SIG-M5 (cell line): Measurements from ENCODE around the gene SLC25A33.

ENCODE experiments used
- DNase-seq: peaks from one replicate; lab custom pipeline; 2025; lab: John Stamatoyannopoulos, UW

Gene SLC25A33

DNA sequence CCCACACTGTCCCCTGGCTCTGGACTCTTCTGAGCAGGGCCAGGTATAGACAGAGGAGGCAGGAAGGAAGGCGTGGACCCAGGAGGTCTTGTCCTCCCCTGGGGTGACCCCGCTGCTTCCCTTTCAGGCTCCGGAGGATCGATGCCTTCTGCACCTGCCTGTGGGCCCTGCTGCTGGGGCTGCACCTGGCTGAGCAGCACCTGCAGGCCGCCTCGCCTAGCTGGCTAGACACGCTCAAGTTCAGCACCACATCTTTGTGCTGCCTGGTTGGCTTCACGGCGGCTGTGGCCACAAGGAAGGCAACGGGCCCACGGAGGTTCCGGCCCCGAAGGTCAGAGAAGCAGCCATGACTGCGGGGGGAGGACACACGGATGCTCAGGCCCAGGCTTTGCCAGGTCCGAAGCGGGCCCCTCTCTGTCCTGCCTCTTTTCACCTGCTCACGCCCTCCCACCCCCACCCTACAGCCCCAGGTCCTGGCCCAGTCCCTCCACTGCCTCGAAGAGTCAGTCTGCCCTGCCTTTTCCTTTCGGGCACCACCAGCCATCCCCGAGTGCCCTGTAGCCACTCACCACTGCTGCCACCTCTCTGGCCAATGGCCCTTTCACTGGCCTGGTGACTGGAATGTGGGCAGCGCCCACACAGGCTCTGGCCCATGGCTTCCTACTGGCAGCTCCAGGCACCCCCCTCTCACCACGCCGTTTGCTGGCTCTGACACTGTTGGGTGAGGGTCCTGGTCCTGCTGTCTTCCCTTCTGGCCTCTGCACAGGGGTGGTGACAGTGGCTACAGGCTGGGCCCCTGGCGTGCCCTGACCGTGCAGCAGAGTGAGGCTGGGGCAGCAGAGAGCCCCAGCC is 62.9 kb downstream of the SLC25A33 start:
- no peak for DNase-seq

DNA sequence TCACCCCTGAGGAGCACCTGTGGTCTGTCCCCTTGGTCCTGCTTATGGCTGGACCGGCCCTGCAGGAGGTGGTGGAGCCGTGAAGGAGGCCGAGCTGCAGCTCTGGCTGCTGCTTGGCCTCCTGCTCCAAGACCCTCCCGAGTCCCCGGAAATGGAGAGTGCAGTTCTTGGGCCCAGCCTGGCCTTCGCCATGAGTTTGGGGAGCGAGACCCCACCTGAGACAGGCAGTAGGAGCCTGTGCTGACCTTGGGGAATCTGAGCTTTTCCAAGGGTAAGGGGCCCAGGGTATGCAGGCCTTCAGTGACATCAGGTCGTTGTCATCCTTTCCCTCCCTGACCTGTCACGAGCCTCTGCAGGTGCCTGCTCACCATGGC is 63.5 kb downstream of the SLC25A33 start:
- no peak for DNase-seq

DNA sequence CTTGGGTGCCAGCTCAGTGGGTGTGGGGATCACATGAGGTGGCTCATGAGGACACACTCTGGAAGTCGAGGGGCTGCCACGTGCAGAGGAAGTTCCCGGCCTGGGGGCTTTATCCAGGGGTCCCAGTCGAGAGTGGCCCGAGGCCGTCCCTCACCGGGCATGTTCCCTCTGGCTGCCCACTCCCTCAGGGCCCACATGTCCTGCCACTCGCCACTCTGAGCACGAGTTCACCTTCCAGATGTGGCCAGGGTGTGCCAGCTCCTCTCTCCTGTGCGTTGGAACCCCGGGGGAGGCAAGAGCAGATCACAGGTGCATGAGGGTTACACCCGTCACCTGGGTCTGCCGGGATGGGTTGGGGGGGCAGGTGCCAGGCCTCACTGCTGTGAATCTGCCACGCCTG is 64.0 kb downstream of the SLC25A33 start:
- no peak for DNase-seq

DNA sequence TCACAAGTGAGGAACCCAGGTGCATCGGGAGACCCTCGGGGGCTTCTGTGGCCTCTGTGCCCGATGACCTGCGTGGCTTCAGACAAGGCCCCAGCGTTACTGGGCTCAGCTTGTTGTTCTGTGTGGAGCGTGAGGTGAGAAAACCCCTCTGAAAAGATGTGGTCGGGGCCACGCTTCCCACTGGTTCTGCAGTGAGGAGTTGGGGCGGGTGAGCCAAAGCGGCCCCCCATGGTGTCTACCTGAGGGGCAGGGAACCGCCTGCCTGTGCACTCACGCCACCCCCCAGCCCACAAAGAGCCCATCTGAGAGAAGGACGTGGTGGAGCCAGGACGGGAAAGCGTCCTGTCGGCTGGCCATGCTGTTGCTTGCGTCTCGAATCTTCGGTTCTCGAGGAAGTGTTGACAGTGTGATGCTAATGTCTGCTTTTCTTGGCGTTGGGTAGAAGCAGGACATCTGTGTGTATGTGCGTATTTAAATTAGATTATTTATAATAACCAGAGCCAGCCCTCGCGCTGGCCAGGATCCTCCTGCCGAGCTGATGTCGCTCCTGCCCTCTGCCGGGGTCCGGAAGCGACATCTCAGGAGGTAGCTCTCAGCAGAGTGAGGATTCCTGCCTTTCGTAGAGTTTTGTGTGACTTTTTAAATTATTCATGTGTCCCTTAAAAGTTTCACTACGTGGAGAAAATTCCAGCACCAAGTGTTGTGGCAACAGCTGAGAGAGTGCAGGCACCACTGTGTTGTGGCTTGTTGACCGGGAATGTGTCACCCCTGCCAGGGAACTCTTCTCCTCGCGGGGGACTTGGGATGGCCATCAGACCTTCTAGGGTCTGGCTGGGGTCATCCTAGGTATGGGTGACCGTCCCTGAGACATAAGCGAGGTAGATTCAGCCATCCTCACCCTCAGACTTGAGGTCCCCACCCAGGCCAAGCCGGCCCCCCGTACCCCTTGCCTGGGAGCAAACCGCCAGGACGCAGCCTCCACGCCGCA is 64.8 kb downstream of the SLC25A33 start:
- no peak for DNase-seq

DNA sequence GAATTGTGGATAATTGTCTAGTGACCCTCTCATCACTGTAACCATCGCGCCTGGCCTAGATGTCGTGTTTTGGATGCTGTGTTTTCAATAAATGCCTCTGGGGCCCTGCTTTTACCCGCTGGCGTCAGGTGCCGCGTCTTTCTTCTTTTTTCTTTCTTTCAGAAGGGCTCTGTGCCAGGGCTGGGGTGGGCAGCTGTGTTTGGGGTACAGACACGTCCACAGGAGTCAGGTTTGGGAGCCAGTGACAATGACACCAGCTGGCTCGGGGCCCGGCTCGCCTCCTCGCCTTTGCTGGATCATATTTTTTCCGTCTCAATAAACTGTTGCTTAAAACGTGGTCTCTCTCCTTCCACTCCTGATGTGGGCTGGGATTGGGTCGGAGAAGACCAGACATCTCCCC is 65.6 kb downstream of the SLC25A33 start:
- DNase-seq, result no peak

DNA sequence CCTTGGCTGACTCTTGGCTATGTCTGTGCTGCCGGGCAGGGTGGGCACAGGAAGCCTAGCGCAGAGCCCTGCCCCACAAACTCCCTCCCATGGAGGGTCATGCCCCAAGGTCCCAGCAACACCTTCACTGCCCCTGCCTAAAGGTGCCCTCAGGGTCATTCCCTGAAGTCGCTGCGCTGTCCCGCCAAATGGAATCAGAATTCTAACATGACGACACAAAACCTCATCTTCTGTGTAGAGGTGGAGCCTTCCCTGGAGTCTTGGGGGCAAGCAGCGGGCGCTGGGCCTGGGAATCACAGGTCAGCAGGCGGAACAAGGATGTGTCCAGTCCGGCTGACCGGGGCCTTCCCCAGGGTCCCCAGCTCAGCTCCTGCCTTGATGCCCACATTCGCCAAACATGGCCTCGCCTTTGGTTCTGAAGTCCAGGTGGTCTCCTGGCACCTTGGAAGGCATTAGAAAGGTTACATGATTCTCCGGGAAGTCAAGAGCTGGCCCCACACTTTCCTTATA is 66.7 kb downstream of the SLC25A33 start:
- DNase-seq, result no peak

DNA sequence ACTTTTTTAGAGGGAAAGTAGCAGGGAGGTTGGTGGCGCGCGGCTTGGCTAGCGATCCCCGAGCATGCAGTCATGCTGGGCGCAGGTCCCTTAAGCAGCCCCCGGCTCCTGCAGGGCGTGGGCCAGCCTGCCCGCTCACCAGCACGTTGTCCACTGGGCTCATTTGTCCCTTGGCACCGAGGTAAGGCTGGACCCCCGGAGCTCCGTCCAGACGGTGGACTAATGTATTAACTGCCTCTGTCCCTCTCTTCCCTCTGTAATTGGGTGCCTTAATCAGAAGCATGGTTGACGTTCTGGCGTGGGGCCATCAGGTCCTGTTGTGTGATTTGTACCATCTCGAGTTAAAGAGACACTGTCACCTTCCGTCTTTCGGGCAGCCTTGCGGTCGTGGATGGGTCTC is 67.2 kb downstream of the SLC25A33 start:
- DNase-seq, result no peak

DNA sequence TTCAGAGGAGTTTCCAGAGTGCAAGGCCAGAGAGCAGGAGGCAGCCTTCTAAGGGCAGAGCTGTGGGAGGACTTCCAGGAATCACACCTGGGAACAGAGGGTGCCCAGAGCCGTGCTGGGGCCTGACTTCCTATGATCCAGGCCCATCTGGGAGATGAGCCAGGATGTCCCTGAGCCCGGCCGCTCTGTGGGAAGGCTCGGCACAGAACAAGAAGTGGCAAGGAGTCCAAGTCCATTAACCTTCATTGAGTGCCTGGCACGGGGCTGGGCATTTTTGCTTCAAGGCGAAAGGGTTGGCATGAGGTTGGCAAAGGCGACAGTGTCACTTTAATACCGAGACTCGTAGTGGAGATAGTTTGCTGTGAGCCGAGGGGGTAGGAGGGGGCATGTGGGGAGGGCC is 67.7 kb downstream of the SLC25A33 start:
- no peak for DNase-seq

DNA sequence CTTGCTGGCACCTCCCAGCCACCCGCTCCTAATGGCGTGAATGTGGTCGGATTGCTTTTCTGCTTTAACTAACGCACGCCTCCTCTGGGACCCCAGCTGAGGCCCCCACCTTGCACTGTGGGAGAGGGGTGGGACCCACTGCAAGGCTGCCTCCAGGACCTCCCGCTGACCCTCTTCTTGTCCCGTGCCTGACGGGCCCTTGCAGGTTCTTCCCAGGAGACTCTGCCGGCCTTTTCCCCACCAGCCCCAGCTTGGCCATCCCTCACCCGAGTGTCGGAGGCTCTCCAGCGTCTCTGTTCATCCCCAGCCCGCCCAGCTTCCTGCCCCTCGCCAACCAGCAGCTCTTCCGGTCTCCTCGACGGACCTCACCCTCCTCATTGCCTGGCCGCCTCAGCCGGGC is 68.1 kb downstream of the SLC25A33 start:
- DNase-seq, result no peak

DNA sequence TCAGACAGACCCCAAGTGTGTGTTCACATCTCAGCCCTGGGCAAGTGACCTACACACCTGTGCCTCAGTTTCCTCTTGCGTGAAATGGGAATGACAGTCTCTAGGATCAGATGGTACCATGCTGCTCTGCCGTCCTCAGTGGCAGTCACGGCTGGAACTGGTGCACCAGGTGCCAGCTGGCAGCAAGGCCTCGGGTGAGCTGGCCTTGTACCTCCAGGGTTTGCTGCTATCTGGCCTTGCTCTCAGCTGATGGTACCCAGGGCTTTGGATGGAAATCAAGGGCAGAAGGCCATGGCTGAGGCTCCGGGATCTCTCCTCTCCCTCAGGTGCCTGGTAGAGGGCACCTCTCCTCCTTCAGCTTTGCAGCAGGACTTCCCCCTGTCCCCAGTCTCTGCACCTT is 70.7 kb downstream of the SLC25A33 start:
- DNase-seq, result no peak

DNA sequence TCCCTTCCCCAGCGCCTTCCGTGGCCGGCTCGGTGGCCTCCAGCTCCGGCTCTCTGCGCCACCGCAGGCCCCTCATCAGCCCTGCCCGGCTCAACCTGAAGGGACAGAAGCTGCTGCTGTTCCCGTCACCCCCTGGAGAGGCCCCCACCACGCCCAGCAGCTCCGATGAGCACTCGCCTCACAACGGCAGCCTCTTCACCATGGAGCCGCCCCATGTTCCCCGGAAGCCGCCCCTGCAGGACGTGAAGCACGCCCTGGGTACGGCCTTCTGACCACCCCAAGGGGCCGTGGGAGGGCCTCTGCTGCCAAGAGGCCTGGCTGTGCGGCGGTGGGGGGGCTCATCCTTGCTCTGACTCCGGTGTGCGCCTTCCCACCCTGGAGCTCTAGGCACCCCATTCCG is 71.3 kb downstream of the SLC25A33 start:
- DNase-seq, result no peak

DNA sequence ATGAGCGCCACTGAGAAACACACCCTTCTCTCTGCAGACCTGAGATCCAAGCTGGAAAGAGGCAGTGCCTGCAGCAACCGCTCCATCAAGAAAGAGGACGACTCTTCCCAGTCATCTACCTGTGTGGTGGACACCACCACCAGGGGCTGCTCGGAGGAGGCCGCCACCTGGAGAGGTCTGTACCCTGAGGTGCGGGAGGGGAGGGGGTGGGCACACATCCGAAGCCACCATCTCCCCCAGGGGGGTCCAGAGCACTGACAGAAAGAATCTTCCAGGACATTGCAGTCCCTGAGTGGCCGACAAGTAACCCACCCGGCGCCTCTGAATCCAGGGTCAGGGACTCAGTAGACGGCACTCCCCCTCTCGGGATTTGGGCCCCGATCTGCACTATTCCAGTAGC is 72.5 kb downstream of the SLC25A33 start:
- DNase-seq, result no peak

DNA sequence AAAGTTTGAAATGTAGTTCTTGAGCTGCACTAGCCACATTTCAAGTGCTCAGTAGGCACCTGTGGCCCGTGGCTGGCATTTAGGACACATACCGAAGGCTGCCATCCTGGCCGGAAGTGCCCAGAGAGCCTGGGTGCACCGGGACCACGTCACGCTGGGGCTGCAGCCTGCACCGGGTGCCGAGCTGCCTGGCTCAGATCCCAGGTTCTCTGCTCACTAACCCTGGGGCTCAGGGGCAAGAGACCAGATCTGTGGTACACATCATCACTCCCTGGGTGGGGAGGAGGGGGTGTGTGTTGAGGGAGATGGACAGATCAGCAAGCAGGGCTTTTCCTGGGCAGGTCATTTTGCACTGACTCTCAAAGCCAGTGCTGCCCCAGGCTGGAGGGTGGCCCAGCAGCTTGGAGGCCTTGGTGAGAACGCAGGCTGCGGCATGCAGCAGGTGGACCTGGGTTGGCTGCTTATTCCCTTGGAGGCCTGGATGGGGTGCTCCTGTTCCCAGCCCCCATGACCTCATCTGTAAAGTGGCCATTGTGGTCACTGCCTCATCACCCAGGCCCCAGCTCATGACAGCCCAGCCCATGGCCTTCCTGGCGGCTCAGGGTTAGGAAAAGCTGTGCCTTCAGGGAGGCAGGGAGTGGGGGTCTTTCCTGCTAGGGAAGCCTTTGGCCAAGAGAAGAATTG is 73.0 kb downstream of the SLC25A33 start:
- DNase-seq, result no peak

DNA sequence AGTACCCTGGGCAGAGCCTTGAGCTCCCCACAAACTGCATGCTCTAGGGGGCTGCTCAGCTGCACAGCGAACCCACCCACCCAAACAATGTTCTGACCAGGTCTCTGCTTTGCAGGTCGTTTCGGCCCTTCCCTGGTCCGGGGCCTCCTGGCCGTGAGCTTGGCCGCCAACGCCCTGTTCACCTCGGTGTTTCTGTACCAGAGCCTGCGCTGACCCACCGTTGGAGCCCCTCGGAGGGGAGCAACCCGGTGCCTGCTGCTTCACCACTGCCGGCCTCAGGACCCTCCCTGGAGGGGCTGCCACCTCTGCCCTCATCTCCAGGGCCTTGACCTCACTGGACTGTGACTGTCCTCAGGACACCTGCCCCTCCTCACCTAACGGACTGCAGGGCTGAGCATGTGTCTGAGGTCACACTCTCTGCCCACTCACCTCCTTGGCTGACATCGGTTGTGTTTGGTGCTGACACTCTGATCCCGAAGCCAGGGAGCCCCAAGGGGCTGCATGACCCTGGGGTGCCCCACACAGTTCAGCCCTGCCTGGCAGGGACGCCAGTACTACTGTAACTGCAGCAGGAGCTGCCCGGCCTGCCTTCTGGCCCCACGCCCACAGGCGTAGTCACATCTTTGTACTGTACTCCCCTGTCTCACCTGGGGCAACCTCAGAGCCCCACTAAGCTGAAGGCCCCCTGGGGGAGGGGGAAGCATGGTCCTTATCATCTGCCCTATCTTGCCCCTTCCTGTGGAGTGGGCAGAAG is 73.8 kb downstream of the SLC25A33 start:
- no peak for DNase-seq

DNA sequence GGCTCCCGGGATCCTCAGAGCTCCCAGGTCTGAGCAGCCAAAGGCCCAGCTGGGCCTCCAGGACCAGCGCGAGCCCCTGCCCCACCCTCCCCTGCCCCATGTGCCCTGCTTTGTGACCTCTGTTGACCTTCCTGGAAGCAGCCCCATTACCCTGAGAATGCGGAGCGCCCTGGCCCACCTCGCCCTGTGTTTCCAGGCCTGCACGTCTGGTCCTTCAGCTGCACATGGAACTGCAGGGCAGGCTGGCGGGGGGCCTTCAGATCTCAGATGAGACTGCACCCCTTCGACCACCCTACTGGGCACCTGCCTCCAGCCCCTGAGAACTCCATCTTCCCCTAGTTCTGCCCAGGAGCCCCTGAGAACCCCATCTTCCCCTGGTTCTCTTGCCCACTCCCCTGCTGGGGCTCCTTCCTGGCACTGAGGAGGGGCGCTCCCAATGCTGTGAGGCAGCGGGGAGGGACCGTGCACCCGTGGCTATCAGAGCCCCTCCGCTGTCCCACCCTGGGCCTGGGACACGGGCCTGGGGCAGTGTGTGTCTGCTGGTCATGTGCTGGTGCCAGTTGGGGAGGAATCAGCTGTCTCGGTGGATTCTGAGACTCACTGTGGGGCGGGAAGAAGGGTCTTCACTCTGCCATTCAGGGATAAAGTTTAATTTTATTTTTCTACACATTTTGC is 74.5 kb downstream of the SLC25A33 start:
- no peak for DNase-seq

DNA sequence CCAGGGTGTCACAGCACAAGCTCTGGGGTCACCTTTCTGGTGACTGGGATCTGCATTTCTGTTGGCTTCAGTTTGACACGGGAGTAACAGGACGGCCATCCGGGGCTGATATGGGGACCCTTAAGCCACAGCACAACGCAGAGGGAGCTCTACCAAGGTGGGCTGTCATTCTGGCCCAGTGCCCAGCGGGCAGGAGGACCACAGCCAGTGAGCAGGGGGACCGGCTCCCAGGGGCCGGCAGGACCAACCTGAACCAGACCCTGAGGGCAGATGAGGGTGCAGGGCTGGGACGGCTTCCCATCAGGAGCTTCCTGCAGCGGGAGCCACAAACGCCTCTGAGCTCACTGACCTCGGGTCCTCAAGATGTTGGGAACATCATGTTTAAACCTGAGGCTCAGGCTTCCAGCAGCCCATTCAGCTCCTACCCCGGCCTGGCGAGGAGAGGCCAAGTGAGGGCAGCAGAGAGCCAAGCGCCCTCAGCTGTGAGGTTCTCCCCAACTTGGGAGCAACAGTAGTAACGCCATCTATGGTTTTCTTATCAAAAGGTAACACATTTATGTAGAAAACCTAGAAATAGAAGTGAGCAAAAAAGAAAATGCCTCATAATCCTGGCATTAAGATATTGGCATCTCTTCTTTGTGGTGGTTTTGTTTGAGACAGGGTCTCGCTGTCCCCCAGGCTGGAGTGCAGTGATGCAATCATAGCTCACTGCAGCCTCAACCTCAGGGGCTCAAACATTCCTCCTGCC is 76.2 kb downstream of the SLC25A33 start:
- DNase-seq, result no peak

DNA sequence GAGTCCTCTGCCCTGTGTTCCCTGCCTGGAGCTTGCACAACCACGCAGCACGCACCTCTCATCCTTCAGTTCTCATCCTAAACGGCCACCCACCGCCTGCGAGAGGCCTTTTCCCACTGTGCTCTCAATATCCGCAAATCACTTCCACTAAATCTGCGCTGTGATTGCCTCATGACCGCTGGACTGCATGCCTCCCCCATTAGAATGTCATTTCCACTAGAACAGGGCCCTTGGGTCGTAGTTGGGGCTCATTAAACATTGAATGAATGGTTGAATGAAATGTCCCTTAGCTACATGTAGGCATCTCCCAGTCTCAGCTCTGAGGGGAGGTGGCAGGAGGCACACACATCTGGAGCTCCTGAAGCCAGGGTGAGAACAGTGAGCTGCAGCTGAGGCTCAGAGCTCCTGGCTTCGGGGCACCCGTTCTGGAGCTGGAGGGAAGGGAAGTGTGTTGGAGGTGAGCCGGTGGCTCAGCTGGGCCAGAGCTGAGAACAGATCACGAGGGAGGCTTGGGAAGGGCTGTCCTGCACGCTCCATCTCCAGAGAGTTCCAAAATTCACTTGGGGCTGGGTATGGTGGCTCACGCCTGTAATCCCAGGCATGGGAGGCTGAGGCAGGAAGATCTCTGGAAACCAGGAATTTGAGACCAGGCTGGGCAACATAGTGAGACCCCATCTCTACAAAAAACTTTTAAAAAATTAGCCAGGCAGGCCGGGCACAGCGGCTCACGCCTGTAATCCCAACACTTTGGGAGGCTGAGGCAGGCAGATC is 79.8 kb downstream of the SLC25A33 start:
- DNase-seq, result no peak

DNA sequence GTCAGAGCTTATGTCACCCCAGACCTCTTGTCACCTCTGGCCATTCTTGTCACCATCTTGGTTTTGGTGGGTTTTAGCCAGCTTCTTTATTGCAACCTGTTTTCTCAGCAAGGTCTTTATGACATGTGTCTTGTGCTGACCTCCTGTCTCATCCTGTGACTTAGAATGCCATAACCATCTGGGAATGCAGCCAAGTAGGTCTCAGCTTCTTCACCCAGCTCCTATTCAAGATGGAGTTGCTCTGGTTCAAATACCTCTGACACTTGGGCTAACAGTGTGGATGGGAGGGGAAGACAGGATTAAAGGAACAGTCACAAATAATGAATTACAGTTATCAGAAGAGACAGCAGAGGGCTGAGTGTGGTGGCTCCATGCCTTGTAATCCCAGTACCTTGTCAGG is 81.8 kb downstream of the SLC25A33 start:
- no peak for DNase-seq

DNA sequence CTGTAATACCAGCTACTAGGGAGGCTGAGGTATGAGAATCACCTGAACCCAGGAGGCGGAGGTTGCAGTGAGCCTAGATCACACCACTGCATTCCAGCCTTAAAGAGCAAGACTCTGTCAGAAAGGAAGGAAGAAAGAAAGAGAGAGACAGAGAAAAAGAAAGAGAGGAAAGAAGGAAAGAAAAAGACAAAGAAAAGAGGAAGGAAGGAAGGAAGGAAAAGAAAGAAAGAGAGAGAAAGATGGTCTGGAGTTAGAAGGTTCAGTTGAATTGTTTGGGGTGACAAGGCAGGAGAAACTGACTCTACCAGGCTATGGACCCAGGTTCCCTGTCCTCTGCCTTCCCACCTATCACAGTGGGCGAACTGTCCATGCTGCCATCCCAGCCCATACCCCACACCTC is 84.8 kb downstream of the SLC25A33 start:
- DNase-seq, result no peak
